IPS-NIHi7 (cell line): ENCODE data around the gene IQCH.

Source experiments
- DNase-seq: peaks from one replicate; pipeline ENCODE4 v3.0.0; 2012; ENCODE audit warnings: mixed read lengths; ENCODE audit errors: extremely low spot score

Gene IQCH

GRCh38 chr15:67254238-67255175, at the start of gene IQCH, which contains the start of gene AAGAB:
Gene IQCH, plus strand, starts transcription at chr15:67254786. Its CDS starts 111 bp downstream, at chr15:67254897.
Gene AAGAB, minus strand, starts transcription at chr15:67254661. Its CDS starts 30 bp downstream, at chr15:67254631.
- DNase-seq, result peak; percentile 99

- DNase-seq, result no peak
These were observed 46.9 kb upstream of the IQCH start for GRCh38 chr15:67207555-67208207.

GRCh38 chr15:67208396-67208795, 46.2 kb upstream of the IQCH start:
- DNase-seq, result no peak

- no peak for DNase-seq
These were observed 43.9 kb upstream of the IQCH start for GRCh38 chr15:67210555-67211168.

- no peak for DNase-seq
These were observed 41.8 kb upstream of the IQCH start for GRCh38 chr15:67212684-67213367.

- no peak for DNase-seq
These were observed 39.5 kb upstream of the IQCH start for GRCh38 chr15:67215102-67215501.

GRCh38 chr15:67216859-67217258, 37.7 kb upstream of the IQCH start:
- no peak for DNase-seq

- no peak for DNase-seq
These were observed 36.2 kb upstream of the IQCH start for GRCh38 chr15:67218428-67218827.

GRCh38 chr15:67219288-67219687, 35.3 kb upstream of the IQCH start:
- no peak for DNase-seq

- no peak for DNase-seq
These were observed 29.7 kb upstream of the IQCH start for GRCh38 chr15:67224889-67225288.

GRCh38 chr15:67225336-67225735, 29.2 kb upstream of the IQCH start:
- no peak for DNase-seq

GRCh38 chr15:67227431-67227830, 27.2 kb upstream of the IQCH start:
- no peak for DNase-seq

GRCh38 chr15:67227846-67228245, 26.7 kb upstream of the IQCH start:
- DNase-seq, result no peak

GRCh38 chr15:67228286-67228685, 26.3 kb upstream of the IQCH start:
- no peak for DNase-seq

GRCh38 chr15:67230504-67230903, 24.1 kb upstream of the IQCH start:
- no peak for DNase-seq

- DNase-seq, result no peak
These were observed 22.0 kb upstream of the IQCH start for GRCh38 chr15:67232591-67232990.

GRCh38 chr15:67240235-67241131, 14.1 kb upstream of the IQCH start:
- peak; percentile 22 for DNase-seq

- DNase-seq, result no peak
These were observed 13.3 kb upstream of the IQCH start for GRCh38 chr15:67241132-67241855.

GRCh38 chr15:67242708-67243111, 11.9 kb upstream of the IQCH start:
- no peak for DNase-seq

- no peak for DNase-seq
These were observed 9.6 kb upstream of the IQCH start for GRCh38 chr15:67244971-67245478.
